ENCODE data around the gene E2F2.

- no peak for TF ChIP-seq CTCF (conservative IDR thresholded peaks at IDR 0.05; ENCODE audit: low read length)
- TF ChIP-seq EZH2phosphoT487 (IDR thresholded peaks at IDR 0.05; ENCODE audit: borderline replicate concordance), result no peak
Measured at GRCh38 chr1:23558872-23559135, 27.8 kb upstream of the E2F2 start.
